Endothelial cell of umbilical vein (primary cell): ENCODE measurements around the gene FAM187B. TPM values are rescaled to one million over a fixed set of nuclear protein-coding genes. Genes with fewer than 3 reads are reported as not detected.

Experiments
- BruUV-seq: library from RNA; stranded (reverse); fragments of 400-500 nt; replicated peaks from 2 replicates; lab custom pipeline; 2021; lab: Mats Ljungman, UMichigan
- CTCF ChIA-PET: fragments of 300-600, 350-600 bp; sonication (Branson Sonifier 250); formaldehyde crosslinking; loops from one replicate; lab custom pipeline; 2021; ENCODE audit warnings: antibody characterized with exemption, inconsistent platforms; lab: Charles Lee
- POLR2A ChIA-PET: fragments of 300-600, 350-600 bp; sonication (Branson Sonifier 250); formaldehyde crosslinking; loops from one replicate; lab custom pipeline; 2021; ENCODE audit warnings: antibody characterized with exemption, inconsistent platforms; lab: Charles Lee
- DNase-seq: peaks from one replicate; pipeline ENCODE4 v3.0.0-alpha.2; 2011; ENCODE audit warnings: low read depth, low spot score
- FAIRE-seq: peaks from 2 replicates; lab custom pipeline; 2011; peaks lifted over from hg19 to GRCh38; lab: Jason Lieb, UNC
- H2AFZ ChIP-seq: 2 replicates; pipeline ENCODE4 v1.6.0; 2012; ENCODE audit warnings: low read depth, low read length, control low read depth, inconsistent platforms
- H3K27ac ChIP-seq: 2 replicates; pipeline ENCODE4 v1.5.1; 2011; ENCODE audit warnings: low read depth, mild to moderate bottlenecking, control low read depth, low read length, moderate library complexity; ENCODE audit not compliant: insufficient read depth
- H3K27me3 ChIP-seq, 2 experiments: 2 replicates each; pipeline versions ENCODE4 v1.6.0 to v1.6.1; 2011; ENCODE audit warnings: low read length in 2 of 2, mixed read lengths in 1 of 2; ENCODE audit not compliant: control insufficient read depth in 2 of 2, insufficient read depth in 2 of 2
- H3K36me3 ChIP-seq, 2 experiments: 2 replicates in 1 of 2; 3 replicates in 1 of 2; pipeline ENCODE4 v1.5.1; 2011; ENCODE audit warnings: low read length in 2 of 2, mild to moderate bottlenecking in 1 of 2, moderate library complexity in 1 of 2; ENCODE audit not compliant: control insufficient read depth in 2 of 2, insufficient read depth in 2 of 2; ENCODE audit errors: extremely low read depth in 1 of 2
- H3K4me1 ChIP-seq: 3 replicates; pipeline ENCODE4 v1.5.1; 2011; ENCODE audit warnings: mild to moderate bottlenecking, low read length; ENCODE audit not compliant: control insufficient read depth, insufficient read depth; ENCODE audit errors: extremely low read depth
- H3K4me2 ChIP-seq: 2 replicates; pipeline ENCODE4 v1.6.1; 2011; ENCODE audit warnings: low read length, control low read depth, mixed read lengths; ENCODE audit not compliant: insufficient read depth
- H3K4me3 ChIP-seq, 3 experiments: fragments of 200-600 bp in 1 of 3; sonication (generic), shearing (Covaris generic) in 1 of 3; replicated peaks in 1 of 3; 2 replicates each; pipeline ENCODE4 v1.5.1; 2011 to 2016; ENCODE audit warnings: control low read depth in 3 of 3, low read length in 3 of 3, mild to moderate bottlenecking in 2 of 3, inconsistent platforms in 1 of 3, low read depth in 1 of 3, moderate library complexity in 1 of 3; ENCODE audit not compliant: insufficient read depth in 1 of 3
- H3K79me2 ChIP-seq: 2 replicates; pipeline ENCODE4 v1.6.0; 2012; ENCODE audit warnings: low read length, inconsistent platforms; ENCODE audit not compliant: control insufficient read depth, insufficient read depth
- H3K9ac ChIP-seq: replicated peaks from 2 replicates; pipeline ENCODE3; 2011; ENCODE audit warnings: low read length, control low read depth; ENCODE audit not compliant: insufficient read depth; ENCODE audit errors: extremely low read depth
- H3K9me1 ChIP-seq: replicated peaks from 3 replicates; pipeline ENCODE4 v1.6.0; 2011; ENCODE audit warnings: mild to moderate bottlenecking, low read length; ENCODE audit not compliant: control insufficient read depth, insufficient read depth; ENCODE audit errors: extremely low read depth
- H3K9me3 ChIP-seq: replicated peaks from 2 replicates; pipeline ENCODE4 v1.5.1; 2012; ENCODE audit warnings: low read length, inconsistent platforms; ENCODE audit not compliant: control insufficient read depth, insufficient read depth
- H4K20me1 ChIP-seq: replicated peaks from 2 replicates; pipeline ENCODE3; 2011; ENCODE audit warnings: mild to moderate bottlenecking, low read length; ENCODE audit not compliant: control insufficient read depth, insufficient read depth; ENCODE audit errors: extremely low read depth
- CTCF ChIP-seq, 2 donors: IDR thresholded peaks; 1 replicate in 1 of 2; 2 replicates in 1 of 2; pipeline ENCODE4 v1.5.1; 2011; ENCODE audit warnings: low read length in 2 of 2, mild to moderate bottlenecking in 2 of 2, moderate library complexity in 2 of 2, control low read depth in 1 of 2, inconsistent platforms in 1 of 2, low read depth in 1 of 2; ENCODE audit not compliant: insufficient read depth in 1 of 2; ENCODE audit errors: extremely low read depth in 1 of 2
- EZH2 ChIP-seq: IDR thresholded peaks from 2 replicates; pipeline ENCODE4 v1.6.1; 2012; ENCODE audit warnings: borderline replicate concordance, low read depth, mild to moderate bottlenecking, moderate library complexity, low read length, inconsistent platforms; ENCODE audit not compliant: severe bottlenecking
- FOS ChIP-seq: IDR thresholded peaks from 2 replicates; pipeline ENCODE4 v1.6.1; 2011; ENCODE audit warnings: mild to moderate bottlenecking, low read length, moderate library complexity, borderline replicate concordance; ENCODE audit not compliant: insufficient read depth
- GATA2 ChIP-seq: IDR thresholded peaks from 2 replicates; pipeline ENCODE4 v1.7.0; 2011; ENCODE audit warnings: low read depth, mild to moderate bottlenecking, moderate library complexity, mixed read lengths, low read length; ENCODE audit not compliant: insufficient read length, insufficient read depth
- JUN ChIP-seq: IDR thresholded peaks from 2 replicates; pipeline ENCODE4 v1.6.1; 2011; ENCODE audit warnings: borderline replicate concordance, low read depth; ENCODE audit not compliant: insufficient read length, insufficient read depth
- MAX ChIP-seq: IDR thresholded peaks from 2 replicates; pipeline ENCODE4 v1.6.1; 2011; ENCODE audit not compliant: insufficient read depth, insufficient read length
- MYC ChIP-seq: IDR thresholded peaks from one replicate; pipeline ENCODE4 v1.6.1; 2011; ENCODE audit warnings: mild to moderate bottlenecking, low read depth, low read length
- POLR2A ChIP-seq: IDR thresholded peaks from 2 replicates; pipeline ENCODE4 v1.6.1; 2012; ENCODE audit warnings: low read depth, mild to moderate bottlenecking, control low read depth, low read length
- POLR2AphosphoS5 ChIP-seq: IDR thresholded peaks from 2 replicates; pipeline ENCODE4 v1.6.1; 2012; ENCODE audit warnings: low read depth, mild to moderate bottlenecking, control low read depth, low read length, moderate library complexity; ENCODE audit not compliant: insufficient read depth
- dilution Hi-C: fragments of 300-500 bp; cut with MboI; formaldehyde crosslinking; loops from one replicate; pipeline ENCODE4 v1.15.0; 2019; ENCODE audit warnings: low sequenced_read_pairs; ENCODE audit not compliant: extremely low pct_ligation_motif_present
- intact Hi-C: fragments of 100-400 bp; cut with micrococcal nuclease; formaldehyde crosslinking; loops from one replicate; pipeline ENCODE4 v1.10.0; 2022
- polyA plus RNA-seq, 4 experiments: library from polyadenylated mRNA; depleted of rRNA in 3 of 4; stranded (reverse) in 3 of 4; unstranded in 1 of 4; fragments of >200 nt; gene quantifications; 2 replicates each; pipeline versions ENCODE4 v1.2.1 to v1.2.3, GENCODE V29; 2011 to 2012; ENCODE audit warnings: missing spikeins in 1 of 4
- total RNA-seq: library from RNA; stranded (reverse); gene quantifications from 2 replicates; pipeline ENCODE4 v1.2.3, GENCODE V29; 2021

Gene FAM187B
- total and polyA plus RNA-seq, 2 donors (not counting 3 experiments of a cell fraction or from before 2014, with no cell fraction given) = not detected

- Histone ChIP-seq H3K79me2 (no peaks in the 10 kb centered on the region), H4K20me1 (no peaks in the 10 kb centered on the region), H3K4me2 (no peak overlapping the region), H2AFZ (no peak overlapping the region), H3K27ac (no peak overlapping the region), H3K4me3 (no peak overlapping the region), H3K9me1 (no peaks in the 10 kb centered on the region), H3K27me3 (peaks cover 0 to 2% of the 10 kb centered on the region in 2 experiments), H3K9ac (no peak overlapping the region), H3K36me3 (no peaks in the 10 kb centered on the region), H3K4me1 (peaks cover 3% of the 10 kb centered on the region), H3K9me3 (no peaks in the 10 kb centered on the region)
- BruUV-seq = no TSS peak
- intact Hi-C loops (no loop called here), dilution Hi-C loops (no loop called here)
- CTCF ChIA-PET = no interaction called here
- DNase-seq = no peak
- no peak for TF ChIP-seq POLR2A
- no peak for TF ChIP-seq JUN
- no peak for TF ChIP-seq POLR2AphosphoS5
- TF ChIP-seq MAX = no peak
- no peak for TF ChIP-seq FOS
- TF ChIP-seq GATA2 = no peak
- TF ChIP-seq CTCF (IDR thresholded peaks at IDR 0.05; ENCODE audit: extremely low read depth in 1 of 2, insufficient read depth in 1 of 2, low read depth in 1 of 2, low read length in 2 of 2) = no peak
- no peak for TF ChIP-seq EZH2
- no peak for TF ChIP-seq MYC
- POLR2A ChIA-PET = no interaction called here
- FAIRE-seq = no peak
Measured at GRCh38 chr19:35256566-35256965, 28.0 kb upstream of the FAM187B start.
